K562 (cell line): Measurements from ENCODE around the gene GNA14. TPM values are rescaled to one million over a fixed set of nuclear protein-coding genes. Genes with fewer than 3 reads are reported as not detected.

ENCODE experiments used
- ATAC-seq: fragments of 200-7000 bp; cut with Tn5 transposase; 3 replicates; pipeline ENCODE4 v1.9.1; 2020; ENCODE audit warnings: moderate library complexity
- BruUV-seq: library from RNA; stranded (reverse); fragments of 400-500 nt; replicated peaks from 2 replicates; lab custom pipeline; 2021; lab: Mats Ljungman, UMichigan
- CTCF ChIA-PET: fragments of 300-600 bp; formaldehyde crosslinking; extraction: SDS; loops from one replicate; lab custom pipeline; 2021; ENCODE audit warnings: low intra/inter-chr PET ratio; lab: Yijun Ruan, JAX
- POLR2A ChIA-PET: fragments of 300-600, 350-650 bp; sonication (Branson Sonifier 250); formaldehyde crosslinking; extraction: SDS; loops from one replicate; lab custom pipeline; 2021; ENCODE audit warnings: antibody characterized with exemption, inconsistent platforms; lab: Yijun Ruan, JAX
- DNase-seq, 4 experiments: peaks; one replicate each; pipeline versions ENCODE4 v3.0.0 to v3.0.0-alpha.2; 2011 to 2018; ENCODE audit warnings: low spot score in 3 of 4, mixed read lengths in 3 of 4; ENCODE audit errors: extremely low read depth in 1 of 4
- FAIRE-seq: peaks from 2 replicates; lab custom pipeline; 2011; peaks lifted over from hg19 to GRCh38; lab: Jason Lieb, UNC
- H2AFZ ChIP-seq: 2 replicates; pipeline ENCODE4 v1.6.0; 2011; ENCODE audit warnings: low read depth, low read length, control low read depth, inconsistent platforms
- H3K27ac ChIP-seq: fragments of 200-600 bp; 3 replicates; pipeline ENCODE4 v1.8.0; 2011; ENCODE audit warnings: low read depth, mild to moderate bottlenecking, control low read depth, inconsistent platforms, low read length, moderate library complexity, mixed read lengths; ENCODE audit errors: extremely low read depth
- H3K27me3 ChIP-seq, 2 experiments: fragments of 300-600 bp in 1 of 2; 2 replicates in 1 of 2; 3 replicates in 1 of 2; pipeline versions ENCODE4 v1.6.0 to v1.8.0; 2011; ENCODE audit warnings: inconsistent platforms in 2 of 2, low read length in 2 of 2, mild to moderate bottlenecking in 1 of 2, mixed read lengths in 1 of 2, moderate library complexity in 1 of 2; ENCODE audit not compliant: control insufficient read depth in 2 of 2, insufficient read depth in 2 of 2
- H3K36me3 ChIP-seq: fragments of 300-600 bp; 3 replicates; pipeline ENCODE4 v1.8.0; 2011; ENCODE audit warnings: mild to moderate bottlenecking, low read length, inconsistent platforms; ENCODE audit not compliant: control insufficient read depth, insufficient read depth
- H3K4me1 ChIP-seq, 2 experiments: fragments of 200-600 bp in 1 of 2; replicated peaks in 1 of 2; 2 replicates in 1 of 2; 3 replicates in 1 of 2; pipeline versions ENCODE4 v1.5.1 to v1.8.0; 2011; ENCODE audit warnings: inconsistent platforms in 2 of 2, low read length in 2 of 2, mild to moderate bottlenecking in 1 of 2, mixed read lengths in 1 of 2, moderate library complexity in 1 of 2; ENCODE audit not compliant: control insufficient read depth in 2 of 2, insufficient read depth in 2 of 2
- H3K4me2 ChIP-seq: 2 replicates; pipeline ENCODE4 v1.6.1; 2011; ENCODE audit warnings: low read length, control low read depth, inconsistent platforms, mixed read lengths; ENCODE audit not compliant: insufficient read depth
- H3K4me3 ChIP-seq: fragments of 200-600 bp; sonication (generic), shearing (Covaris generic); 2 replicates; pipeline ENCODE4 v1.5.1; 2016; ENCODE audit warnings: control low read depth, inconsistent platforms
- H3K79me2 ChIP-seq: fragments of 200-600 bp; 3 replicates; pipeline ENCODE4 v1.8.0; 2011; ENCODE audit warnings: low read length, inconsistent platforms; ENCODE audit not compliant: control insufficient read depth, insufficient read depth
- H3K9ac ChIP-seq, 2 experiments: 2 replicates each; pipeline versions ENCODE4 v1.6.0 to v1.6.1; 2011; ENCODE audit warnings: low read depth in 2 of 2, low read length in 2 of 2, control low read depth in 1 of 2, inconsistent platforms in 1 of 2, mild to moderate bottlenecking in 1 of 2, mixed read lengths in 1 of 2; ENCODE audit not compliant: insufficient read depth in 1 of 2
- H3K9me1 ChIP-seq: one replicate; pipeline ENCODE4 v1.6.0; 2011; ENCODE audit warnings: inconsistent platforms, mild to moderate bottlenecking, low read length, moderate library complexity; ENCODE audit not compliant: control insufficient read depth, insufficient read depth
- H3K9me3 ChIP-seq: replicated peaks from 2 replicates; pipeline ENCODE4 v1.5.1; 2011; ENCODE audit warnings: low read depth, low read length, inconsistent platforms; ENCODE audit not compliant: control insufficient read depth, insufficient read depth
- H4K20me1 ChIP-seq: replicated peaks from 2 replicates; pipeline ENCODE4 v1.6.1; 2011; ENCODE audit warnings: low read length, inconsistent platforms, mixed read lengths; ENCODE audit not compliant: control insufficient read depth, insufficient read depth
- CCAR2 ChIP-seq: fragments of 200-400 bp; formaldehyde crosslinking; IDR thresholded peaks from 2 replicates; pipeline ENCODE4 v1.6.1; 2017; ENCODE audit warnings: mild to moderate bottlenecking, low read depth, low read length
- HDGF ChIP-seq: fragments of 450-650 bp; IDR thresholded peaks from 2 replicates; pipeline ENCODE4 v1.6.1; 2016
- MAFK ChIP-seq: IDR thresholded peaks from 2 replicates; pipeline ENCODE4 v1.6.1; 2011; ENCODE audit warnings: low read length, improper control_type of control experiment
- PYGO2 ChIP-seq: fragments of 450-650 bp; IDR thresholded peaks from 2 replicates; pipeline ENCODE4 v1.6.1; 2016; ENCODE audit warnings: mild to moderate bottlenecking, missing genetic modification characterization, moderate library complexity, missing compliant biosample characterization
- SREBF2 ChIP-seq: sonication (generic); formaldehyde crosslinking; IDR thresholded peaks from 2 replicates; pipeline ENCODE4 v1.4.0; 2020; ENCODE audit warnings: mild to moderate bottlenecking, missing genetic modification reagents
- WHSC1 ChIP-seq: IDR thresholded peaks from one replicate; pipeline ENCODE4 v1.6.1; 2012; ENCODE audit warnings: low read length, control low read depth, inconsistent platforms
- ZNF586 ChIP-seq: fragments of 450-650 bp; formaldehyde crosslinking; conservative IDR thresholded peaks from 2 replicates; pipeline ENCODE4 v1.4.0; 2020; ENCODE audit warnings: mild to moderate bottlenecking, moderate library complexity
- WGBS: fragments of 100-300 bp; shearing (Covaris generic); methylation state at CpG from one replicate; pipeline ENCODE4 v1.1.6; 2016; ENCODE audit warnings: low coverage, mixed read lengths; ENCODE audit not compliant: insufficient coverage; ENCODE audit errors: missing lambda C conversion rate; 5-methylcytosine and 5-hydroxymethylcytosine counted together
- in situ Hi-C: fragments of 300-500 bp; cut with MboI; formaldehyde crosslinking; loops from 4 replicates; pipeline ENCODE4 v1.15.0; 2018; ENCODE audit warnings: inconsistent platforms, mixed read lengths
- intact Hi-C: fragments of 100-400 bp; cut with micrococcal nuclease; formaldehyde crosslinking; loops from 2 replicates; pipeline ENCODE4 v1.14.2; 2022
- polyA plus RNA-seq, 8 experiments: library from polyadenylated mRNA; depleted of rRNA in 4 of 8; stranded (reverse) in 5 of 8; unstranded in 3 of 8; fragments of >200 nt; fragmentation: Nextera tagmentation in 2 of 8; fragmentation: Illumina TruSeq in 1 of 8; extraction: Ambion mirVana in 2 of 8; extraction: Trizol in 1 of 8; gene quantifications; 2 replicates each; pipeline versions ENCODE4 v1.2.1 to v1.2.3, GENCODE V29; 2011 to 2014; ENCODE audit warnings: inconsistent platforms in 1 of 8, missing spikeins in 1 of 8
- total RNA-seq, 7 experiments: library from RNA; depleted of rRNA in 6 of 7; stranded (reverse); fragments of >200 nt in 6 of 7; fragmentation: Illumina TruSeq in 2 of 7; extraction: Trizol in 2 of 7; gene quantifications; 2 replicates each; pipeline versions ENCODE4 v1.2.1 to v1.2.3, GENCODE V29; 2011 to 2021; ENCODE audit warnings: low replicate concordance in 1 of 7
- TF ChIP-seq, protein P1 (sequence below): fragments of 200-400 bp; formaldehyde crosslinking; IDR thresholded peaks from 2 replicates; pipeline ENCODE4 v1.6.1; 2017; ENCODE audit warnings: mild to moderate bottlenecking, low read depth, low read length, moderate library complexity
- TF ChIP-seq, protein P2 (sequence below): fragments of 250-450 bp; sonication (Bioruptor Pico); IDR thresholded peaks from 2 replicates; pipeline ENCODE4 v1.5.0; 2021
- TF ChIP-seq, protein P3 (sequence below): fragments of 450-650 bp; IDR thresholded peaks from 2 replicates; pipeline ENCODE4 v1.6.1; 2016; ENCODE audit warnings: low read depth, mild to moderate bottlenecking, moderate library complexity

The GNA14 gene
- total and polyA plus RNA-seq, 9 of the 15 experiments (the other 6 are each of a cell fraction or from before 2014, with no cell fraction given): 0.03 to 0.11 (median 0.03) TPM; not detected in 6

DNA sequence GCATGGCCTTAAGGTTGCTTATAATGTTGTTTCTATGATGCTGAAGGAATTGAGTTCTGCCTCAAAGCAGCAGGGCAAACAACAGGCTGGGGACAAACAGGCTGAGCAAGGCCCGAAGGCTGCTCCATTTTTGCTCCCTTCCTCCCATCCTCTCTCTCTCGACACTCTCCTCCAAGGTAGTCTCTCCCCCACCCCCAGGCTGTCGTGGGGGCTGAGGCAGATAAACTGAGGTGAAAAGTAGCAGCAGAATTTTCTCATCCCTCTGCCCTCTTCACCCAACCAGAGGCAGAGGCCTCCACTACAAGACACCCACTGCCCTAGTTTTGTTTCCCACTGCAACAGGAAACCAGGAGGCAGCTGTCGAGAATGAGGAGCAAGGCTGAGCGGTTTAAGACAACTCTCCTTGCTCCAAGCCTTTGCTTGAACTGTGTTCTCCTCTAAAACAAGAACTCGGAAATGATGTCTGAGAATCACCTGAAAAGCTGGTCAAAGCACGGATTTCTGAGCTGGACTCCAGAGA is 13.5 kb upstream of the GNA14 start:
- Histone ChIP-seq H3K4me2 (no peak overlapping the region), H3K36me3 (no peaks in the 10 kb centered on the region), H4K20me1 (no peaks in the 10 kb centered on the region), H3K4me3 (no peak overlapping the region), H2AFZ (no peak overlapping the region), H3K4me1 (no peaks in the 10 kb centered on the region), H3K79me2 (no peaks in the 10 kb centered on the region), H3K9ac (no peak overlapping the region), H3K9me3 (no peaks in the 10 kb centered on the region), H3K9me1 (no peaks in the 10 kb centered on the region), H3K27ac (no peak overlapping the region), H3K27me3 (peaks cover 7 to 8% of the 10 kb centered on the region in 2 experiments; a peak in 4 of 5 replicates)
- TF ChIP-seq SREBF2: no peak
- no peak for TF ChIP-seq WHSC1
- no peak for TF ChIP-seq PYGO2 (tag)
- no peak for TF ChIP-seq ZNF586
- TF ChIP-seq MAFK: no peak
- TF ChIP-seq, protein P1, sequence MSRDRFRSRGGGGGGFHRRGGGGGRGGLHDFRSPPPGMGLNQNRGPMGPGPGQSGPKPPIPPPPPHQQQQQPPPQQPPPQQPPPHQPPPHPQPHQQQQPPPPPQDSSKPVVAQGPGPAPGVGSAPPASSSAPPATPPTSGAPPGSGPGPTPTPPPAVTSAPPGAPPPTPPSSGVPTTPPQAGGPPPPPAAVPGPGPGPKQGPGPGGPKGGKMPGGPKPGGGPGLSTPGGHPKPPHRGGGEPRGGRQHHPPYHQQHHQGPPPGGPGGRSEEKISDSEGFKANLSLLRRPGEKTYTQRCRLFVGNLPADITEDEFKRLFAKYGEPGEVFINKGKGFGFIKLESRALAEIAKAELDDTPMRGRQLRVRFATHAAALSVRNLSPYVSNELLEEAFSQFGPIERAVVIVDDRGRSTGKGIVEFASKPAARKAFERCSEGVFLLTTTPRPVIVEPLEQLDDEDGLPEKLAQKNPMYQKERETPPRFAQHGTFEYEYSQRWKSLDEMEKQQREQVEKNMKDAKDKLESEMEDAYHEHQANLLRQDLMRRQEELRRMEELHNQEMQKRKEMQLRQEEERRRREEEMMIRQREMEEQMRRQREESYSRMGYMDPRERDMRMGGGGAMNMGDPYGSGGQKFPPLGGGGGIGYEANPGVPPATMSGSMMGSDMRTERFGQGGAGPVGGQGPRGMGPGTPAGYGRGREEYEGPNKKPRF: no peak
- TF ChIP-seq, protein P2, sequence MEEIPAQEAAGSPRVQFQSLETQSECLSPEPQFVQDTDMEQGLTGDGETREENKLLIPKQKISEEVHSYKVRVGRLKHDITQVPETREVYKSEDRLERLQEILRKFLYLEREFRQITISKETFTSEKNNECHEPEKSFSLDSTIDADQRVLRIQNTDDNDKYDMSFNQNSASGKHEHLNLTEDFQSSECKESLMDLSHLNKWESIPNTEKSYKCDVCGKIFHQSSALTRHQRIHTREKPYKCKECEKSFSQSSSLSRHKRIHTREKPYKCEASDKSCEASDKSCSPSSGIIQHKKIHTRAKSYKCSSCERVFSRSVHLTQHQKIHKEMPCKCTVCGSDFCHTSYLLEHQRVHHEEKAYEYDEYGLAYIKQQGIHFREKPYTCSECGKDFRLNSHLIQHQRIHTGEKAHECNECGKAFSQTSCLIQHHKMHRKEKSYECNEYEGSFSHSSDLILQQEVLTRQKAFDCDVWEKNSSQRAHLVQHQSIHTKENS (CRISPR knock-in tag): no peak
- no peak for TF ChIP-seq HDGF
- no peak for TF ChIP-seq CCAR2
- TF ChIP-seq, protein P3, sequence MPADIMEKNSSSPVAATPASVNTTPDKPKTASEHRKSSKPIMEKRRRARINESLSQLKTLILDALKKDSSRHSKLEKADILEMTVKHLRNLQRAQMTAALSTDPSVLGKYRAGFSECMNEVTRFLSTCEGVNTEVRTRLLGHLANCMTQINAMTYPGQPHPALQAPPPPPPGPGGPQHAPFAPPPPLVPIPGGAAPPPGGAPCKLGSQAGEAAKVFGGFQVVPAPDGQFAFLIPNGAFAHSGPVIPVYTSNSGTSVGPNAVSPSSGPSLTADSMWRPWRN: no peak
- ChIA-PET CTCF (no interaction called here), POLR2A (no interaction called here)
- BruUV-seq: no TSS peak
- WGBS: 0% methylated on average over 6 of the region's 7 CpGs
- FAIRE-seq (no peak), ATAC-seq (no peak), DNase-seq (no peak)
- in situ Hi-C loops: no loop called here
- intact Hi-C loops: loop anchor here (10.0 kb wide), 1 partner anchor 373 kb away; the partner anchor contains the start of gene GNAQ
